Measurements from ENCODE around the gene NPHP4. TPM values are rescaled to one million over a fixed set of nuclear protein-coding genes. Genes with fewer than 3 reads are reported as not detected.

NPHP4 gene
- polyA plus RNA-seq, 2 donors = 2.9 to 4.4 TPM

- Histone ChIP-seq H3K4me1 (ENCODE audit: control insufficient read depth in 2 of 2, insufficient read depth in 2 of 2, low read length in 1 of 2) (peaks cover 0 to 2% of the 10 kb centered on the region in 2 donors), H3K36me3 (ENCODE audit: control insufficient read depth in 2 of 2, insufficient read depth in 2 of 2, low read length in 1 of 2) (peaks cover 0 to 10% of the 10 kb centered on the region in 2 donors), H3K9me3 (ENCODE audit: control insufficient read depth in 2 of 2, insufficient read depth in 1 of 2, low read depth in 1 of 2, low read length in 1 of 2) (no peaks in the 10 kb centered on the region), H3K27ac (ENCODE audit: low read depth in 2 of 2, low read length in 1 of 2) (no peak overlapping the region), H3K27me3 (ENCODE audit: control insufficient read depth in 1 of 2, insufficient read depth in 2 of 2, low read length in 2 of 2) (no peaks in the 10 kb centered on the region), H3K4me3 (ENCODE audit: low read depth in 1 of 2, low read length in 2 of 2) (no peak overlapping the region)
- 70 to 79% methylated on average over 17 of the region's 17 CpGs for WGBS, 2 donors
These were observed 16.9 kb downstream of the NPHP4 start for GRCh38 chr1:5975133-5975880.

- Histone ChIP-seq H3K9me3 (ENCODE audit: control insufficient read depth in 2 of 2, insufficient read depth in 1 of 2, low read depth in 1 of 2, low read length in 1 of 2) (no peaks in the 10 kb centered on the region), H3K4me3 (ENCODE audit: low read depth in 1 of 2, low read length in 2 of 2) (no peak overlapping the region), H3K4me1 (ENCODE audit: control insufficient read depth in 2 of 2, insufficient read depth in 2 of 2, low read length in 1 of 2) (peaks cover 0 to 2% of the 10 kb centered on the region in 2 donors), H3K27me3 (ENCODE audit: control insufficient read depth in 1 of 2, insufficient read depth in 2 of 2, low read length in 2 of 2) (no peaks in the 10 kb centered on the region), H3K27ac (ENCODE audit: low read depth in 2 of 2, low read length in 1 of 2) (no peak overlapping the region), H3K36me3 (ENCODE audit: control insufficient read depth in 2 of 2, insufficient read depth in 2 of 2, low read length in 1 of 2) (peaks cover 0 to 10% of the 10 kb centered on the region in 2 donors)
- WGBS, 2 donors = 92% methylated on average over 8 of the region's 8 CpGs
These were observed 17.6 kb downstream of the NPHP4 start for GRCh38 chr1:5974631-5975030.

GRCh38 chr1:5973771-5974170 lies 18.5 kb downstream of the NPHP4 start:
- Histone ChIP-seq H3K36me3 (ENCODE audit: control insufficient read depth in 2 of 2, insufficient read depth in 2 of 2, low read length in 1 of 2) (peaks cover 0 to 10% of the 10 kb centered on the region in 2 donors), H3K4me1 (ENCODE audit: control insufficient read depth in 2 of 2, insufficient read depth in 2 of 2, low read length in 1 of 2) (no peaks in the 10 kb centered on the region), H3K27ac (ENCODE audit: low read depth in 2 of 2, low read length in 1 of 2) (no peak overlapping the region), H3K27me3 (ENCODE audit: control insufficient read depth in 1 of 2, insufficient read depth in 2 of 2, low read length in 2 of 2) (no peaks in the 10 kb centered on the region), H3K4me3 (ENCODE audit: low read depth in 1 of 2, low read length in 2 of 2) (no peak overlapping the region), H3K9me3 (ENCODE audit: control insufficient read depth in 2 of 2, insufficient read depth in 1 of 2, low read depth in 1 of 2, low read length in 1 of 2) (no peaks in the 10 kb centered on the region)
- WGBS, 2 donors = 77 to 85% methylated on average over 11 of the region's 11 CpGs

- WGBS, 2 donors = 85 to 92% methylated on average over 4 of the region's 4 CpGs
These were observed 20.1 kb downstream of the NPHP4 start for GRCh38 chr1:5972198-5972520.

GRCh38 chr1:5971471-5972197 lies 20.6 kb downstream of the NPHP4 start:
- Histone ChIP-seq H3K27ac (ENCODE audit: low read depth in 2 of 2, low read length in 1 of 2) (no peak overlapping the region), H3K9me3 (ENCODE audit: control insufficient read depth in 2 of 2, insufficient read depth in 1 of 2, low read depth in 1 of 2, low read length in 1 of 2) (no peaks in the 10 kb centered on the region), H3K4me1 (ENCODE audit: control insufficient read depth in 2 of 2, insufficient read depth in 2 of 2, low read length in 1 of 2) (no peaks in the 10 kb centered on the region), H3K36me3 (ENCODE audit: control insufficient read depth in 2 of 2, insufficient read depth in 2 of 2, low read length in 1 of 2) (peaks cover 0 to 3% of the 10 kb centered on the region in 2 donors), H3K4me3 (ENCODE audit: low read depth in 1 of 2, low read length in 2 of 2) (no peak overlapping the region), H3K27me3 (ENCODE audit: control insufficient read depth in 1 of 2, insufficient read depth in 2 of 2, low read length in 2 of 2) (no peaks in the 10 kb centered on the region)
- 82 to 89% methylated on average over 22 of the region's 22 CpGs for WGBS, 2 donors

More at GRCh38 chr1:5972198-5972520, 20.1 kb downstream of the NPHP4 start:
- H3K4me1 ChIP-seq (ENCODE audit: control insufficient read depth in 2 of 2, insufficient read depth in 2 of 2, low read length in 1 of 2) = no peaks in the 10 kb centered on the region
- no peaks in the 10 kb centered on the region for H3K9me3 ChIP-seq (ENCODE audit: control insufficient read depth in 2 of 2, insufficient read depth in 1 of 2, low read depth in 1 of 2, low read length in 1 of 2)
- H3K27ac ChIP-seq (ENCODE audit: low read depth in 2 of 2, low read length in 1 of 2) = no peak overlapping the region
- no peak overlapping the region for H3K4me3 ChIP-seq (ENCODE audit: low read depth in 1 of 2, low read length in 2 of 2)
- H3K36me3 ChIP-seq (ENCODE audit: control insufficient read depth in 2 of 2, insufficient read depth in 2 of 2, low read length in 1 of 2) = peaks cover 0 to 7% of the 10 kb centered on the region in 2 donors
- no peaks in the 10 kb centered on the region for H3K27me3 ChIP-seq (ENCODE audit: control insufficient read depth in 1 of 2, insufficient read depth in 2 of 2, low read length in 2 of 2)

GRCh38 chr1:5970610-5971273 lies 21.5 kb downstream of the NPHP4 start:
- WGBS, 2 donors = 60 to 82% methylated on average over 13 of the region's 13 CpGs
- H3K36me3 ChIP-seq (ENCODE audit: control insufficient read depth in 2 of 2, insufficient read depth in 2 of 2, low read length in 1 of 2) = peaks cover 0 to 3% of the 10 kb centered on the region in 2 donors
- no peak overlapping the region for H3K27ac ChIP-seq (ENCODE audit: low read depth in 2 of 2, low read length in 1 of 2)
- H3K9me3 ChIP-seq (ENCODE audit: control insufficient read depth in 2 of 2, insufficient read depth in 1 of 2, low read depth in 1 of 2, low read length in 1 of 2) = no peaks in the 10 kb centered on the region
- no peaks in the 10 kb centered on the region for H3K27me3 ChIP-seq (ENCODE audit: control insufficient read depth in 1 of 2, insufficient read depth in 2 of 2, low read length in 2 of 2)
- H3K4me1 ChIP-seq (ENCODE audit: control insufficient read depth in 2 of 2, insufficient read depth in 2 of 2, low read length in 1 of 2) = no peaks in the 10 kb centered on the region
- no peak overlapping the region for H3K4me3 ChIP-seq (ENCODE audit: low read depth in 1 of 2, low read length in 2 of 2)

GRCh38 chr1:5969168-5969567 lies 23.1 kb downstream of the NPHP4 start:
- no peaks in the 10 kb centered on the region for H3K9me3 ChIP-seq (ENCODE audit: control insufficient read depth in 2 of 2, insufficient read depth in 1 of 2, low read depth in 1 of 2, low read length in 1 of 2)
- H3K4me3 ChIP-seq (ENCODE audit: low read depth in 1 of 2, low read length in 2 of 2) = no peak overlapping the region
- H3K36me3 ChIP-seq (ENCODE audit: control insufficient read depth in 2 of 2, insufficient read depth in 2 of 2, low read length in 1 of 2) = peaks cover 4 to 5% of the 10 kb centered on the region in 2 donors
- WGBS, 2 donors = 93 to 96% methylated on average over 10 of the region's 10 CpGs
- no peaks in the 10 kb centered on the region for H3K27me3 ChIP-seq (ENCODE audit: control insufficient read depth in 1 of 2, insufficient read depth in 2 of 2, low read length in 2 of 2)
- H3K27ac ChIP-seq (ENCODE audit: low read depth in 2 of 2, low read length in 1 of 2) = no peak overlapping the region
- no peaks in the 10 kb centered on the region for H3K4me1 ChIP-seq (ENCODE audit: control insufficient read depth in 2 of 2, insufficient read depth in 2 of 2, low read length in 1 of 2)

- H3K9me3 ChIP-seq (ENCODE audit: control insufficient read depth in 2 of 2, insufficient read depth in 1 of 2, low read depth in 1 of 2, low read length in 1 of 2) = no peaks in the 10 kb centered on the region
- no peak overlapping the region for H3K4me3 ChIP-seq (ENCODE audit: low read depth in 1 of 2, low read length in 2 of 2)
- no peaks in the 10 kb centered on the region for H3K4me1 ChIP-seq (ENCODE audit: control insufficient read depth in 2 of 2, insufficient read depth in 2 of 2, low read length in 1 of 2)
- WGBS, 2 donors = 87 to 92% methylated on average over 11 of the region's 11 CpGs
- peaks cover 4 to 5% of the 10 kb centered on the region in 2 donors for H3K36me3 ChIP-seq (ENCODE audit: control insufficient read depth in 2 of 2, insufficient read depth in 2 of 2, low read length in 1 of 2)
- no peak overlapping the region for H3K27ac ChIP-seq (ENCODE audit: low read depth in 2 of 2, low read length in 1 of 2)
- no peaks in the 10 kb centered on the region for H3K27me3 ChIP-seq (ENCODE audit: control insufficient read depth in 1 of 2, insufficient read depth in 2 of 2, low read length in 2 of 2)
These were observed 24.0 kb downstream of the NPHP4 start for GRCh38 chr1:5968161-5968736.

- H3K36me3 ChIP-seq (ENCODE audit: control insufficient read depth in 2 of 2, insufficient read depth in 2 of 2, low read length in 1 of 2) = peaks cover 5 to 7% of the 10 kb centered on the region in 2 donors
- H3K9me3 ChIP-seq (ENCODE audit: control insufficient read depth in 2 of 2, insufficient read depth in 1 of 2, low read depth in 1 of 2, low read length in 1 of 2) = no peaks in the 10 kb centered on the region
- no peaks in the 10 kb centered on the region for H3K4me1 ChIP-seq (ENCODE audit: control insufficient read depth in 2 of 2, insufficient read depth in 2 of 2, low read length in 1 of 2)
- no peak overlapping the region for H3K27ac ChIP-seq (ENCODE audit: low read depth in 2 of 2, low read length in 1 of 2)
- no peak overlapping the region for H3K4me3 ChIP-seq (ENCODE audit: low read depth in 1 of 2, low read length in 2 of 2)
- no peaks in the 10 kb centered on the region for H3K27me3 ChIP-seq (ENCODE audit: control insufficient read depth in 1 of 2, insufficient read depth in 2 of 2, low read length in 2 of 2)
- 85 to 88% methylated on average over 23 of the region's 23 CpGs for WGBS, 2 donors
These were observed 24.7 kb downstream of the NPHP4 start for GRCh38 chr1:5967351-5968160.
